Tibial nerve (tissue), 4 donors: ENCODE data around the gene LZTR1. TPM values are rescaled to one million over a fixed set of nuclear protein-coding genes. Genes with fewer than 3 reads are reported as not detected.

Source experiments
- DNase-seq, 2 donors: peaks; one replicate each; pipeline ENCODE4 v3.0.0-alpha.2; 2019; ENCODE audit warnings: low spot score in 2 of 2
- H3K27ac ChIP-seq, 4 donors: fragments of 200-600 bp; sonication (generic) in 3 of 4; one replicate each; pipeline ENCODE4 v1.5.1; 2017 to 2019; ENCODE audit warnings: mild to moderate bottlenecking in 1 of 4
- H3K27me3 ChIP-seq, 2 donors: fragments of 200-600 bp; sonication (generic) in 1 of 2; one replicate each; pipeline versions ENCODE4 v1.5.1 to v1.6.0; 2017 to 2019
- H3K36me3 ChIP-seq, 3 donors: fragments of 200-600 bp; sonication (generic); one replicate each; pipeline ENCODE4 v1.5.1; 2018 to 2019
- H3K4me1 ChIP-seq, 4 donors: fragments of 200-600 bp; sonication (generic) in 3 of 4; one replicate each; pipeline ENCODE4 v1.5.1; 2017 to 2019
- H3K4me3 ChIP-seq, 4 donors: fragments of 200-600 bp; sonication (generic) in 3 of 4; one replicate each; pipeline ENCODE4 v1.5.1; 2017 to 2019; ENCODE audit warnings: mild to moderate bottlenecking in 1 of 4, moderate library complexity in 1 of 4
- H3K9me3 ChIP-seq, 4 donors: fragments of 200-600 bp; sonication (generic) in 3 of 4; one replicate each; pipeline ENCODE4 v1.5.1; 2017 to 2019
- CTCF ChIP-seq, 5 experiments: fragments of 200-600 bp in 3 of 5; fragments of 450-650 bp in 2 of 5; sonication (generic) in 3 of 5; IDR thresholded peaks; one replicate each; pipeline ENCODE4 v1.5.1; 2016 to 2019; ENCODE audit warnings: antibody characterized with exemption in 5 of 5, mild to moderate bottlenecking in 3 of 5, moderate library complexity in 2 of 5
- EP300 ChIP-seq, 2 donors: sonication (generic); formaldehyde crosslinking; IDR thresholded peaks; one replicate each; pipeline ENCODE4 v1.6.1; 2017; ENCODE audit warnings: antibody characterized with exemption in 2 of 2, mild to moderate bottlenecking in 1 of 2
- POLR2A ChIP-seq, 2 donors: fragments of 450-650 bp; IDR thresholded peaks; one replicate each; pipeline ENCODE4 v1.6.1; 2017; ENCODE audit warnings: antibody characterized with exemption in 2 of 2, mild to moderate bottlenecking in 2 of 2, moderate library complexity in 2 of 2
- WGBS, 2 donors: methylation state at CpG; one replicate each; pipeline ENCODE4 v1.1.5; 2018; 5-methylcytosine and 5-hydroxymethylcytosine counted together
- total RNA-seq, 4 donors: library from RNA; depleted of rRNA; stranded (reverse); fragments of >200 nt; gene quantifications; one replicate each; pipeline ENCODE4 v1.1.0, GENCODE V29; 2016

Gene LZTR1
- total RNA-seq, 4 donors from 2014 or later: 59.8 to 127 (median 66.5) TPM

GRCh38 chr22:20957683-20958431 lies 24.2 kb upstream of the LZTR1 start:
- H3K9me3 ChIP-seq: no peaks in the 10 kb centered on the region
- H3K36me3 ChIP-seq: peaks cover 0 to 16% (median 0%) of the 10 kb centered on the region in 3 donors
- no peak for DNase-seq
- peak overlapping the region in 2 of 4 donors; percentile 60 to 88 for H3K27ac ChIP-seq
- H3K27me3 ChIP-seq: no peaks in the 10 kb centered on the region
- WGBS, 2 donors: 5% methylated on average over 7 to 14 of the region's 32 CpGs
- H3K4me3 ChIP-seq: peak overlapping the region; percentile 39 to 72 (median 64)
- TF ChIP-seq POLR2A (IDR thresholded peaks at IDR 0.05) (no peak), EP300 (IDR thresholded peaks at IDR 0.05) (no peak), CTCF (IDR thresholded peaks at IDR 0.05) (no peak)
- H3K4me1 ChIP-seq: peaks cover 0 to 28% (median 17%) of the 10 kb centered on the region in 4 donors

GRCh38 chr22:20959578-20960461 lies 22.3 kb upstream of the LZTR1 start:
- DNase-seq: no peak
- TF ChIP-seq CTCF (IDR thresholded peaks at IDR 0.05) (no peak), POLR2A (IDR thresholded peaks at IDR 0.05) (no peak), EP300 (IDR thresholded peaks at IDR 0.05) (no peak)
- no peak overlapping the region for H3K27ac ChIP-seq
- no peaks in the 10 kb centered on the region for H3K36me3 ChIP-seq
- H3K4me1 ChIP-seq: peaks cover 0 to 29% (median 21%) of the 10 kb centered on the region in 4 donors
- H3K4me3 ChIP-seq: no peak overlapping the region
- H3K9me3 ChIP-seq: no peaks in the 10 kb centered on the region
- peaks cover 0 to 15% of the 10 kb centered on the region in 2 donors for H3K27me3 ChIP-seq
- WGBS, 2 donors: 95 to 97% methylated on average over 20 of the region's 20 CpGs

DNA sequence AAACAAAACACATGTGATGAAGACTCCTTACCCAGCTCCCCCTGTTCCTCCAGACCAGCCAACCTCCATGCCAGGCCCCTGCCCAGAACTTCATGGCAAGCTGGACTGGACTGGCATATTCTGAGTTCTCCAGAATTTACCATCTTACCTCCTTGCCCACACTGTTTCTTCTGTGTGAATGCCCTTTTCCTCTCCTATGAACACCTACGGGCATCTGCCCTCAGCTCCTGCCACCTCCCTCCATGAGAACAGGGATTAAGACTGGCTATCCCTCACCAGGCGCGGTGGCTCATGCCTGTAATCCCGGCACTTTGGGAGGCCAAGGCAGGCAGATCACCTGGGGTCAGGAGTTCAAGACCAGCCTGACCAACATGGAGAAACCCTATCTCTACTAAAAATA lies 21.5 kb upstream of the LZTR1 start:
- H3K36me3 ChIP-seq: no peaks in the 10 kb centered on the region
- 89 to 94% methylated on average over 4 of the region's 4 CpGs for WGBS, 2 donors

DNA sequence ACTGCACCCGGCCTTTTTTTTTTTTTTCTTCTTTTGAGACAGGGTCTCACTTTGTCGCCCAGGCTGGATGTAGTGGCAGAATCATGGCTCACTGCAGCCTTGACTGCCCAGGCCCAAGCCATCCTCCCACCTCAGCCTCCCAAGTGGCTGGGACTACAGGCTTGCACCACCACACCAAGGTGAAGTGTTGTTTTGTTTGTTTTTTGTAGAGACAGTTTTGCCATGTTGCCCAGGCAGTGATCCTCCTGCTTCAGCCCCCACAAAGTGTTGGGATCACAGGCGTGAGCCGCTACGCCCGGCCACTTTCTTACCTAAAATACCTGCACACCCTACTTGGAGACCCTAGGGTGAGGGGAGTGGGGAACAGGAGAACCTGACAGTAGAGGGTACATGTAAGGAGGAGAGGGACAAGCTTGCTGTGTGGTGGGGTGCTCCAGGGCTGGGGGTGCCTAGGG lies 19.6 kb upstream of the LZTR1 start:
- DNase-seq: no peak
- H3K27me3 ChIP-seq: peaks cover 0 to 23% of the 10 kb centered on the region in 2 donors
- peaks cover 0 to 24% (median 17%) of the 10 kb centered on the region in 4 donors for H3K4me1 ChIP-seq
- H3K4me3 ChIP-seq: no peak overlapping the region
- H3K9me3 ChIP-seq: no peaks in the 10 kb centered on the region
- H3K36me3 ChIP-seq: no peaks in the 10 kb centered on the region
- 92 to 95% methylated on average over 6 of the region's 6 CpGs for WGBS, 2 donors
- TF ChIP-seq POLR2A (IDR thresholded peaks at IDR 0.05): no peak
- no peak for TF ChIP-seq CTCF (IDR thresholded peaks at IDR 0.05)
- TF ChIP-seq EP300 (IDR thresholded peaks at IDR 0.05): no peak
- H3K27ac ChIP-seq: no peak overlapping the region

More for the DNA sequence above, 21.5 kb upstream of the LZTR1 start:
- Histone ChIP-seq H3K9me3 (no peaks in the 10 kb centered on the region), H3K4me3 (no peak overlapping the region), H3K27ac (no peak overlapping the region), H3K27me3 (peaks cover 0 to 20% of the 10 kb centered on the region in 2 donors), H3K4me1 (peaks cover 0 to 35% (median 26%) of the 10 kb centered on the region in 4 donors)
- DNase-seq: no peak
- no peak for TF ChIP-seq POLR2A (IDR thresholded peaks at IDR 0.05)
- TF ChIP-seq CTCF (IDR thresholded peaks at IDR 0.05): no peak
- no peak for TF ChIP-seq EP300 (IDR thresholded peaks at IDR 0.05)
